Esophagus mucosa (tissue), 1 donor: Measurements from ENCODE around the gene GRK3. TPM values are rescaled to one million over a fixed set of nuclear protein-coding genes. Genes with fewer than 3 reads are reported as not detected.
"Not testable (repeated sequence)": the region's sequence is repeated elsewhere in the genome, so short reads cannot be mapped to it uniquely, and the experiment has no call there.

Source experiments
- ATAC-seq: fragments of 200-7000 bp; cut with Tn5 transposase; one replicate; pipeline ENCODE4 v1.9.1; 2020
- total RNA-seq: library from RNA; stranded (reverse); gene quantifications from one replicate; pipeline ENCODE4 v1.2.4, GENCODE V29; 2023
- donor health status: DM: yes; HTN: yes; CAD: no.

GRK3 gene
- total RNA-seq, 1 donor from 2014 or later: 7.5 TPM

- not testable (repeated sequence) for ATAC-seq
Observed at GRCh38 chr22:25552405-25552804, 12.1 kb upstream of the GRK3 start.

GRCh38 chr22:25553131-25553530, 11.3 kb upstream of the GRK3 start:
- no peak for ATAC-seq

- ATAC-seq: no peak
Observed at GRCh38 chr22:25554238-25554671, 10.2 kb upstream of the GRK3 start.

DNA sequence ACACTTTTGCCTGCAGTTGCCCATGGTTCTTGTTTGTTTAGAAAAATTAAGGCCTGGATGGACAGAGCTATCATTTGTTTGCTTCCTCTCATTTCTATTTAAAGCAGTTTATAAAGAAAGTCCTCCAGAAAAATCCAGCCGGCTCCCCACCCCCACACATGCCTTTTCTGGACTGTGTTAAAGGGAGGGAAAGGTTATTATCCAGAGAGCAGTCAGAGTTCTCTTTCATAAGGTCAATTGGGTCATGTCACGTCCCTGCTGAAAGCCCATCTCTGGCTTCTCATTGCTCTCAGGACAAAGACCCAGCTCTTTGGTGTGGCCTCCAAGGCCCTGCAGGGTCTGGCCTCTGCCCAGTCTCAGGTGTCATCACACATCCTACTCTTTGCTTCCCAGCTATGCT, 9.8 kb upstream of the GRK3 start:
- no peak for ATAC-seq

- no peak for ATAC-seq
Observed at GRCh38 chr22:25555586-25555985, 8.9 kb upstream of the GRK3 start.

GRCh38 chr22:25557218-25557617, 7.3 kb upstream of the GRK3 start:
- no peak for ATAC-seq

DNA sequence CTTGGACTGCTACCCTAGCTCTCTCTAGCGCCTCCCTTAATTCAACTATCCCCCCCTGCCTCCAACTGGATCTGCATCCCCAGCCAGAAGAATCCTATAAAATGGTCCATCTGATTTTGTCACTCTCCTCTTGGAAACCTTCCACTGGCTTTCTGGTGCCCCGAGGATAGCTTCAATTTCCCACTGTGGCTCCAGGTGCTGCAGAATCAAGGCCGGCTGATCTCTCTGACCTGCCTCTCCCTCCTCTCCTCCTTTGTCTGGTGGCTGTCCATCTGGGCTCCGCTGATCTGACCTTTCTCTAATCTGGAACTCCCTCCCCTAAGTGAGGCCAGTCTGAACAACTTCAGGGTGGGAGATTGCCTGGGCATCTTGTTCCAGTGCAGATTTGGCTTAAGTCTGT, 6.1 kb upstream of the GRK3 start:
- no peak for ATAC-seq

GRCh38 chr22:25559910-25560309, 4.6 kb upstream of the GRK3 start:
- ATAC-seq: peak; percentile 29

GRCh38 chr22:25561182-25561581, 3.3 kb upstream of the GRK3 start:
- ATAC-seq: not testable (repeated sequence)

DNA sequence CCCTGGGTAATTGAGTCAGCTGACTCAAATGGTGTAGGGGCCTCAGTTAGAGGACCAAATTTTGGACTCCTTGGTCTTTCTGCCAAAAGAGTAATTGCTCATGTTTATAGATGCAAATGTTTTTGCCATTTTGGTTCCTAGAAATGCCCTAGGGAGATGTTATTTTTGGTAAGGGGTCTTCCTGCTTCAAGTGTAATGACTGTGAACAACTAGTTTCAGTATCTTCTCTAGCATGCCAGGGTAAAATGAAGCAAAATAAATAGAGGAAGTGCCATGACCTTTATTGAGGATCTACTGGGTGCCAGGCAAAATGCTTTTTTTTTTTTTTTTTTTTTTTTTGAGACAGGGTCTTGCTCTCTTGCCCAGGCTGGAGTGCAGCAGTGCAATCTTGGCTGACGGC, 2.5 kb upstream of the GRK3 start:
- not testable (repeated sequence) for ATAC-seq

- ATAC-seq: not testable (repeated sequence)
Observed at GRCh38 chr22:25562966-25563760, 1.3 kb upstream of the GRK3 start.

DNA sequence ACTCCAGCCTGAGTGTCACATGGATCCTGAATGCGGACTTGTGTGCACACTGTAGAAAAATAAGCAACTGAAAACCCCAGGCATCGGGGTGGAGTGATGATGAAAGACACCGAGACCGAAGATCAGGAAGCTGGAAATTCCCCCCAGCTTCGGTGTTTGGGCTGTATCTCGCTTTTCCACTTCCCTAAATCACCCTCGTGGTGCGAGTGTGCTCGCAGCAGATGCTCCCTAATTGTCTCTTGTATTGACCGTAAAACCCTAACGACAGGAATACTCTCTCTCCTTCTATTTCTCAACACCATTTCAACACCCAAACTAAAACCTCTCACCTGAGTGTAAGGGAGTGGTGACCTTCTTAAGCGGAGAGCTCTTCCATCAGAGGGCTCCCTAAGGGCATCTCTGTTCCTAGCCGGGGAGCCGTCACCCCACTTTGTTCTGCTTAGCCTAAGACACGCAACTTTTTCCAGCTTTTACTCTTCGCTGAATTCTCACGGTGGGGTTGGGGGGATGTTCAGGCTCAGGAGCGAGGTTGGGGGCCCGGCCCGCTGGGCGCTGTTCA, 635 bp upstream of the GRK3 start:
- peak; percentile 43 for ATAC-seq

DNA sequence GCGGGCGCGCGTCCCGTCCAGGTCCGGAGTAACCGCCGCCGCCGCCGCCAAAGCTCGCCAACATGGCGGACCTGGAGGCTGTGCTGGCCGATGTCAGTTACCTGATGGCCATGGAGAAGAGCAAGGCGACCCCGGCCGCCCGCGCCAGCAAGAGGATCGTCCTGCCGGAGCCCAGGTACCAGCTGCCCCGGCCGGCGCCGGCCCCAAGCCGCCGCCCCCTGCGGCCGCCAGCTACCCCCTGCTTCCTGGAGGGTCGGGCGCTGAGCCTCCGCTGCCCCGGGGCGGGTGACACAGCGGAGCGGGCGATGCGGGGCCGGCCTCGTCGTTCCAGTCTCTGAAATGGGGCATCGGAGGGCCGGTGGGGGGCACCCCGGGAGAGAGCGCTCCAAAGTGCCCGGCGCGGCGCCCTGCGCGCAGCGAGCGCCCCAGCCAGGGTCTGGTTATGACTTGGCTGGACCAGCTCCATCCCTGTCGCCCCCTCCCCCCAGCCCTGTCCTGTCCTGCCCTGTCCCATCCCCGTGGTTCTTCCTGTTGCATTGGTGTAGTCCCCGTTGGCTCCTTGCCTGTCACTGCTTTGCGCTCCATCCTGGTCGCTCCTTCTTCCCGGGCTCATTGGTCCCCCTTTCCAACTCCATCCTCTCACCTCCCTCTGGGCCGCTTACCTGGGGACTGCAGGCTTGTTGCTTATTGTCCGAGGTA, 653 bp downstream of the GRK3 start:
- peak; percentile 24 for ATAC-seq

DNA sequence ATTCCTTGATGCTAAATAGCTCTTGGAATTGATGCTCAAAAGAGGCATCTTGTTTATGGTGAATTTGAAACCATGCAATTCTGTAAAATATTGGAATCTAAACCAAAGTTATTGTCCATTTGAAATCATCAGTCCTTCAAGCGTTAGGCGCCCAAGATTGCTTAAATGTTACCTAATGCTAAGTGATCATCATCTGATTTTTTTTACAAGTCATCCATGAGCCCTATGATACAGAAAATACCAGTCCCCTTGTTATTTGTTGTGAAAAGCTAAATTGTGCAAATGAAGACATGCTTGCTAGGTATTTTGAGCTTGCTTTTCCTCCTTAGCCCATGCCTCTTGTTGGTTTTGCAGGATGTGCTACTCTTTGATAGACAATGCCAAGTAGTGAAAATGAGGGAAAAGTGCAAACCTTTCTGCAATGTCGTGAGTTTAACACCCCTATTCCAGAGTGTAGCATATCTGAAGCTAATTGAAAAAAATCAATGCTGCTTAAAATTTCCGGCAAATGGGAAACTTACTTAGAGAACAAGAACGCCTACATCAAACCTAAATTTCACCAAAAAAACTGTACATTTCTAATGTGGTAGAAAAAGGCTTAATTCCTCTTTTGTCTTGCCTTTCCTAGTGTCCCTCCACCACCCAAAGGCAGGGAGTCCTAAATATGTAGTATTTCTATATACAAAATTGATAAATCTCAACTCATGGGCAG, 1.9 kb downstream of the GRK3 start:
- ATAC-seq: no peak

GRCh38 chr22:25566898-25567235, 2.4 kb downstream of the GRK3 start:
- ATAC-seq: no peak

GRCh38 chr22:25567251-25567675, 2.8 kb downstream of the GRK3 start:
- ATAC-seq: no peak

DNA sequence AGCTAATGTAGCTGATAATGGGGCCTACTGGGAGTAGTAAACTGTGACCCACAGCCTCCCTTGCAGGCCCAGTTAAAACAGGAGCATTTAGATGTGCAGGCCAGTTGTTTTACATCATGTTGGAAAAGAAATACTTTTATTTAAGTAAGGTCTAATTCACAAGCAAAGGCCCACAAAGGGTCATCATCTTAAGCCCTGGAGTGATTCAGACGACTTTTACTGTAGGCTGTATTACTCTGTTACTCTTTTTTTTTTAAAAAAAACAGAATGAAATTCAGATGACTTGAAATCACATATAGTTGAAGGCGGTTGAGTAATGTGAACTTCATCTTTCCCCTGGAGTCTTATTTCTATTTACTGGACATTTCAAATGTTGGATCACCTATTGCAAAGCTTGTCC, 3.6 kb downstream of the GRK3 start:
- ATAC-seq: not testable (repeated sequence)

DNA sequence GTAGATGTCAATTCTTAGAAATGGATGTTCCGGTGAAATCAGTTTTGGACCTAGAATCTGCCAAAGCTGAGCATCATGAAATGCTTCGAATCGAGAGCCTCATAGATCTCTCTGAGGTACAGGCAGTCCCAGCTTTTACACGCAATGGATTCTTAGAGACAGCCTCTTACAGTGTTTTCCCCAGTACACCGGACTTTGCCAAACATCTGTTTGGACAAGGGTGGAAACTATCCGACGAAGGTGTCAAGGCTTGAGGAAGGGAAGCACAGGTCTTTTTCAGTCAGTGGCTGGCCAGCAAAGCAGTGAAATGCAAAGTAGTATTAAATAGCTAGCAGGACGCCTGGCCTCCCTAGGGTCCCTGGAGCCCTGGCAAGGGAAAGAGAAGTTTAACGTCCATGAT, 4.9 kb downstream of the GRK3 start:
- ATAC-seq: no peak

GRCh38 chr22:25569983-25570382, 5.5 kb downstream of the GRK3 start:
- no peak for ATAC-seq

DNA sequence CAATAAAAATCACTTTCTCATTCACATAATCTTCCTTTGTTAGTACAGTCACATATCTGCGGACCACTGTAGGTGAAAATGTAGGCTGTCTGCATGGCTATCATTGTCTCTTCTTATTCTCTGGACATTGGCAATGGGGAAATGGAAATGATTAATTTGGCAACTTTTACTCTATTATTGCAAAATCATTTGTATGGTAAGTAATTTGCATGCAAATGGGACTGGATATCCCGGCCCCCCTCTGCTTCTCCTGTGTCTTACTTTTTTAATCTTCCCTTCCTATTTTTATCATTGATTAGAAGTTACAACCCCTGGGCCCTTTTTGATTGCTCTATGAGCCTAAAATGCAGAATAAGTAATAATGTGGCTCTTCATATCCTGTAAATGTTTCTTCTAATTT, 6.0 kb downstream of the GRK3 start:
- ATAC-seq: no peak

DNA sequence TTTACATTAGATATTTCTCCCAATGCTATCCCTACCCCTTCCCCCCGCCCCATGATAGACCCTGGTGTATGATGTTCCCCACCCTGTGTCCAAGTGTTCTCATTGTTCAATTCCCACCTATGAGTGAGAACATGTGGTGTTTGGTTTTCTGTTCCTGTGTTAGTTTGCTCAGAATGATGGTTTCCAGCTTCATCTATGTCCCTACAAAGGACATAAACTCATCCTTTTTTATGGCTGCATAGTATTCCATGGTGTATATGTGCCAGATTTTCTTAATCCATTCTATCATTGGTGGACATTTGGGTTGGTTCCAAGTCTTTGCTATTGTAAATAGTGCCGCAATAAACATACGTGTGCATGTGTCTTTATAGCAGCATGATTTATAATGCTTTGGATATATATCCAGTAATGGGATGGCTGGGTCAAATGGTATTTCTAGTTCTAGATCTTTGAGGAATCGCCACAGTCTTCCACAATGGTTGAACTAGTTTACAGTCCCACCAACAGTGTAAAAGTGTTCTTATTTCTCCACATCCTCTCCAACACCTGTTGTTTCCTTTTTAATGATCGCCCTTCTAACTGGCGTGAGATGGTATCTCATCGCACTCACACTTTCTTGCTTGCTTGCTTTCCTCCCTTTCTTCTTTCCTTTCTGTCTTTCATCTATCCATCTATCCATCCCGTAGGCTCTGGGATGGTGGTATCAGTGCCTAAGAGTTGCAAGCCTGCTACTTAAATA, 7.7 kb downstream of the GRK3 start:
- not testable (repeated sequence) for ATAC-seq

GRCh38 chr22:25572708-25573171, 8.3 kb downstream of the GRK3 start:
- ATAC-seq: no peak
